Liver (tissue), 9 donors: ENCODE data around the gene TAF4. TPM values are rescaled to one million over a fixed set of nuclear protein-coding genes. Genes with fewer than 3 reads are reported as not detected.

Source experiments
- DNase-seq: peaks from one replicate; pipeline ENCODE4 v3.0.0-alpha.2; 2017; ENCODE audit warnings: low spot score
- H3K27ac ChIP-seq, 2 donors: one replicate each; pipeline ENCODE4 v1.7.0; 2013; ENCODE audit warnings: inconsistent platforms in 2 of 2, low read length in 2 of 2, control low read depth in 1 of 2, low read depth in 1 of 2, mild to moderate bottlenecking in 1 of 2
- H3K27me3 ChIP-seq, 4 donors: one replicate each; pipeline versions ENCODE4 v1.6.1 to v1.7.0; 2013; ENCODE audit warnings: low read length in 3 of 4, inconsistent platforms in 1 of 4, mild to moderate bottlenecking in 1 of 4, moderate library complexity in 1 of 4; ENCODE audit not compliant: control insufficient read depth in 4 of 4, insufficient read depth in 4 of 4
- H3K36me3 ChIP-seq, 4 donors: one replicate each; pipeline versions ENCODE4 v1.6.1 to v1.7.0; 2013; ENCODE audit warnings: low read length in 3 of 4, mild to moderate bottlenecking in 3 of 4, low read depth in 1 of 4, moderate library complexity in 1 of 4; ENCODE audit not compliant: control insufficient read depth in 4 of 4, insufficient read depth in 3 of 4
- H3K4me1 ChIP-seq, 4 donors: one replicate each; pipeline versions ENCODE4 v1.6.1 to v1.7.0; 2013; ENCODE audit warnings: low read length in 3 of 4, mild to moderate bottlenecking in 3 of 4, moderate library complexity in 1 of 4; ENCODE audit not compliant: control insufficient read depth in 4 of 4, insufficient read depth in 4 of 4
- H3K4me3 ChIP-seq, 3 donors: one replicate each; pipeline versions ENCODE4 v1.6.1 to v1.7.0; 2013; ENCODE audit warnings: low read length in 3 of 3, control low read depth in 1 of 3, low read depth in 1 of 3, mild to moderate bottlenecking in 1 of 3
- H3K9ac ChIP-seq, 2 donors: one replicate each; pipeline ENCODE4 v1.7.0; 2013; ENCODE audit warnings: low read length in 2 of 2, mild to moderate bottlenecking in 2 of 2, moderate library complexity in 2 of 2, control low read depth in 1 of 2, low read depth in 1 of 2
- H3K9me3 ChIP-seq, 4 donors: one replicate each; pipeline versions ENCODE4 v1.6.1 to v1.7.0; 2013; ENCODE audit warnings: low read length in 3 of 4; ENCODE audit not compliant: control insufficient read depth in 4 of 4
- ATF3 ChIP-seq: IDR thresholded peaks from 2 replicates; pipeline ENCODE4 v1.6.1; 2016; ENCODE audit warnings: antibody characterized with exemption
- CTCF ChIP-seq: fragments of 150-350 bp; IDR thresholded peaks from 2 replicates; pipeline ENCODE4 v1.5.1; 2017; ENCODE audit warnings: improper control_type of control experiment, low read depth, low read length; ENCODE audit not compliant: missing input control
- EGR1 ChIP-seq, 2 donors: IDR thresholded peaks; 2 replicates each; pipeline ENCODE4 v1.6.1; 2016 to 2018; ENCODE audit warnings: antibody characterized with exemption in 2 of 2, low read depth in 2 of 2
- FOXA1 ChIP-seq: IDR thresholded peaks from 2 replicates; pipeline ENCODE4 v1.6.1; 2016; ENCODE audit warnings: antibody characterized with exemption
- FOXA2 ChIP-seq: IDR thresholded peaks from 2 replicates; pipeline ENCODE4 v1.6.1; 2016; ENCODE audit warnings: antibody characterized with exemption
- GABPA ChIP-seq, 2 donors: IDR thresholded peaks in 1 of 2; conservative IDR thresholded peaks in 1 of 2; 2 replicates each; pipeline ENCODE4 v1.6.1; 2016; ENCODE audit warnings: antibody characterized with exemption in 2 of 2, mild to moderate bottlenecking in 1 of 2, moderate library complexity in 1 of 2
- HNF4A ChIP-seq, 2 donors: conservative IDR thresholded peaks; 2 replicates each; pipeline ENCODE4 v1.6.1; 2016; ENCODE audit warnings: antibody characterized with exemption in 2 of 2, mild to moderate bottlenecking in 2 of 2
- HNF4G ChIP-seq: IDR thresholded peaks from 2 replicates; pipeline ENCODE4 v1.6.1; 2016; ENCODE audit warnings: antibody characterized with exemption
- JUND ChIP-seq, 2 donors: IDR thresholded peaks; 2 replicates each; pipeline ENCODE4 v1.6.1; 2016; ENCODE audit warnings: antibody characterized with exemption in 2 of 2
- MAX ChIP-seq: IDR thresholded peaks from 2 replicates; pipeline ENCODE4 v1.6.1; 2016; ENCODE audit warnings: antibody characterized with exemption
- NR2F2 ChIP-seq: IDR thresholded peaks from 2 replicates; pipeline ENCODE4 v1.6.1; 2016; ENCODE audit warnings: antibody characterized with exemption
- RAD21 ChIP-seq, 2 donors: IDR thresholded peaks; 2 replicates each; pipeline ENCODE4 v1.6.1; 2016; ENCODE audit warnings: antibody characterized with exemption in 2 of 2, mild to moderate bottlenecking in 2 of 2
- REST ChIP-seq: IDR thresholded peaks from 2 replicates; pipeline ENCODE4 v1.6.1; 2016; ENCODE audit warnings: antibody characterized with exemption, mild to moderate bottlenecking
- RXRA ChIP-seq, 2 donors: IDR thresholded peaks; 2 replicates each; pipeline ENCODE4 v1.6.1; 2017 to 2018; ENCODE audit warnings: antibody characterized with exemption in 2 of 2, mild to moderate bottlenecking in 1 of 2
- SP1 ChIP-seq: IDR thresholded peaks from 2 replicates; pipeline ENCODE4 v1.6.1; 2018; ENCODE audit warnings: antibody characterized with exemption, mild to moderate bottlenecking
- TAF1 ChIP-seq: conservative IDR thresholded peaks from 2 replicates; pipeline ENCODE4 v1.6.1; 2016; ENCODE audit warnings: antibody characterized with exemption, mild to moderate bottlenecking
- YY1 ChIP-seq: IDR thresholded peaks from 2 replicates; pipeline ENCODE4 v1.6.1; 2016; ENCODE audit warnings: antibody characterized with exemption, mild to moderate bottlenecking
- ZBTB33 ChIP-seq: IDR thresholded peaks from 2 replicates; pipeline ENCODE4 v1.6.1; 2016; ENCODE audit warnings: antibody characterized with exemption
- WGBS: extraction: QIAGEN DNeasy Blood & Tissue Kit; methylation state at CpG from one replicate; pipeline ENCODE4 v1.1.7; 2013; 5-methylcytosine and 5-hydroxymethylcytosine counted together
- polyA plus RNA-seq, 2 donors: library from polyadenylated mRNA; stranded (reverse) in 1 of 2; unstranded in 1 of 2; fragments of 200-250 nt in 1 of 2; fragments of >200 nt in 1 of 2; fragmentation: Nextera tagmentation in 1 of 2; extraction: Ambion mirVana in 1 of 2; gene quantifications; one replicate each; pipeline versions ENCODE4 v1.2.1 to v1.2.3, GENCODE V29; 2013 to 2015
- total RNA-seq, 2 donors: library from RNA; depleted of rRNA; stranded (reverse); fragments of >200 nt; gene quantifications; one replicate each; pipeline ENCODE4 v1.2.3, GENCODE V29; 2014
- donor health status: healthy.
- donor health status: healthy.
- donor health status: healthy.
- donor health status: healthy.
- donor health status: healthy.

TAF4 gene
- total and polyA plus RNA-seq, 4 donors, result 2.0 to 11.8 (median 5.6) TPM

GRCh38 chr20:61949363-61949713 is 116.3 kb downstream of the TAF4 start:
- no peak overlapping the region for H3K27ac ChIP-seq
- TF ChIP-seq FOXA2, result no peak
- no peak for TF ChIP-seq CTCF
- no peak for TF ChIP-seq FOXA1
- no peak for TF ChIP-seq GABPA (IDR thresholded peaks at IDR 0.05 in 1 of 2, conservative IDR thresholded peaks at IDR 0.05 in 1 of 2)
- no peak for TF ChIP-seq MAX
- TF ChIP-seq ATF3, result no peak
- no peak for TF ChIP-seq YY1
- no peak for TF ChIP-seq HNF4G
- no peaks in the 10 kb centered on the region for H3K27me3 ChIP-seq
- no peak for DNase-seq
- no peaks in the 10 kb centered on the region for H3K9me3 ChIP-seq
- H3K9ac ChIP-seq, result no peak overlapping the region
- 96% methylated on average over 7 of the region's 7 CpGs for WGBS
- no peak overlapping the region for H3K4me3 ChIP-seq
- H3K36me3 ChIP-seq, result no peaks in the 10 kb centered on the region
- H3K4me1 ChIP-seq, result no peaks in the 10 kb centered on the region

- H3K27ac ChIP-seq, result no peak overlapping the region
- no peaks in the 10 kb centered on the region for H3K27me3 ChIP-seq
- no peak for DNase-seq
- H3K9me3 ChIP-seq, result no peaks in the 10 kb centered on the region
- no peak overlapping the region for H3K4me3 ChIP-seq
- H3K36me3 ChIP-seq, result no peaks in the 10 kb centered on the region
- 89% methylated on average over 22 of the region's 22 CpGs for WGBS
- no peak for TF ChIP-seq EGR1 (IDR thresholded peaks at IDR 0.05; ENCODE audit: low read depth in 2 of 2)
- TF ChIP-seq HNF4G, result no peak
- TF ChIP-seq YY1, result no peak
- TF ChIP-seq MAX, result no peak
- no peak for TF ChIP-seq RAD21 (IDR thresholded peaks at IDR 0.05)
- no peak for TF ChIP-seq ZBTB33
- no peak for TF ChIP-seq TAF1
- no peak for TF ChIP-seq FOXA1
- no peak for TF ChIP-seq CTCF
- TF ChIP-seq SP1, result no peak
- no peak for TF ChIP-seq JUND (IDR thresholded peaks at IDR 0.05)
- TF ChIP-seq HNF4A (conservative IDR thresholded peaks at IDR 0.05), result no peak
- no peak for TF ChIP-seq RXRA (IDR thresholded peaks at IDR 0.05)
- no peak for TF ChIP-seq ATF3
- no peak for TF ChIP-seq GABPA (IDR thresholded peaks at IDR 0.05 in 1 of 2, conservative IDR thresholded peaks at IDR 0.05 in 1 of 2)
- no peak for TF ChIP-seq NR2F2
- TF ChIP-seq FOXA2, result no peak
- no peak for TF ChIP-seq REST
- no peaks in the 10 kb centered on the region for H3K4me1 ChIP-seq
- H3K9ac ChIP-seq, result no peak overlapping the region
These were observed 116.9 kb downstream of the TAF4 start for GRCh38 chr20:61948586-61949362.
